SK-N-DZ (cell line): ENCODE results near the gene MACROD1.
"Not testable (repeated sequence)": the region's sequence is repeated elsewhere in the genome, so short reads cannot be mapped to it uniquely, and the experiment has no call there.

Experiments used
- DNase-seq: peaks from one replicate; pipeline ENCODE4 v3.0.0-alpha.2; 2015; ENCODE audit warnings: low spot score

The MACROD1 gene

GRCh38 chr11:64058494-64058893 is 107.4 kb downstream of the MACROD1 start:
- no peak for DNase-seq

GRCh38 chr11:64057890-64058289 is 108.0 kb downstream of the MACROD1 start:
- no peak for DNase-seq

GRCh38 chr11:64056861-64057260 is 109.1 kb downstream of the MACROD1 start:
- no peak for DNase-seq

- DNase-seq = no peak
These were observed 109.6 kb downstream of the MACROD1 start for GRCh38 chr11:64056213-64056785.

GRCh38 chr11:64055077-64055476 is 110.8 kb downstream of the MACROD1 start:
- no peak for DNase-seq

- no peak for DNase-seq
These were observed 112.2 kb downstream of the MACROD1 start for GRCh38 chr11:64053699-64054098.

GRCh38 chr11:64052938-64053622 is 112.8 kb downstream of the MACROD1 start:
- DNase-seq = no peak

GRCh38 chr11:64052436-64052835 is 113.5 kb downstream of the MACROD1 start:
- DNase-seq = no peak

GRCh38 chr11:64051297-64051696 is 114.6 kb downstream of the MACROD1 start:
- no peak for DNase-seq

GRCh38 chr11:64049509-64049908 is 116.4 kb downstream of the MACROD1 start:
- no peak for DNase-seq

- no peak for DNase-seq
These were observed 117.7 kb downstream of the MACROD1 start for GRCh38 chr11:64048042-64048854.

GRCh38 chr11:64047373-64047772 is 118.5 kb downstream of the MACROD1 start:
- not testable (repeated sequence) for DNase-seq

- no peak for DNase-seq
These were observed 120.2 kb downstream of the MACROD1 start for GRCh38 chr11:64045700-64046099.

- no peak for DNase-seq
These were observed 121.1 kb downstream of the MACROD1 start for GRCh38 chr11:64044730-64045393.

GRCh38 chr11:64043545-64043944 is 122.4 kb downstream of the MACROD1 start:
- no peak for DNase-seq

GRCh38 chr11:64042301-64042700 is 123.6 kb downstream of the MACROD1 start:
- DNase-seq = no peak

GRCh38 chr11:64041846-64042245 is 124.1 kb downstream of the MACROD1 start:
- no peak for DNase-seq

GRCh38 chr11:64040684-64041322 is 125.1 kb downstream of the MACROD1 start:
- DNase-seq = no peak

- no peak for DNase-seq
These were observed 126.8 kb downstream of the MACROD1 start for GRCh38 chr11:64039012-64039665.

- no peak for DNase-seq
These were observed 127.4 kb downstream of the MACROD1 start for GRCh38 chr11:64038500-64038899.

GRCh38 chr11:64037027-64037634 is 128.8 kb downstream of the MACROD1 start:
- DNase-seq = no peak
